ENCODE results near the gene AEN.

DNA sequence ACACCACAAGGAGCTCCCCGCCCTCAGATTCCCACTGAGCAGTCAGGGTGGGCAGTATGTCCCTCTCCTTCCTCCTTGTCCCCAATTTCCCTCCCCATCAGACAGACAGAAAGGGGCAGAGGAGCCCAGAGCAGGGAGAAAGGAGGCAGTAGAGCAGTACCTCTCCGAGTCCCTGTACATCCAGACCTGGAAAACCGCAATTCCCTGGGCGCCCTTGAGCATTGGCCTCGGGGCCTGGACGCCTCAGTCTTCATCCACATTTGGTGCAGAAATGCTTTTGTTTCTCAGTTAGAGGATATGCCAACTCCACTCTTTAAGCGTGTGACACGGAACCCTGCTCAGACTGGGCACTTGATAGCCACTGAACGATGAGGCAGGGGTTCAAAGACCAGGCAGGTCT is 23.6 kb downstream of the AEN start:
- no peak for TF ChIP-seq FOXP2 (optimal IDR thresholded peaks at IDR 0.05; ENCODE audit: borderline replicate concordance, extremely low read depth, extremely low read length, insufficient read depth)
- TF ChIP-seq TAF1 (IDR thresholded peaks at IDR 0.05; ENCODE audit: borderline replicate concordance, insufficient read depth, low read length), result no peak
- no peak for TF ChIP-seq POLR2AphosphoS5 (IDR thresholded peaks at IDR 0.05; ENCODE audit: low read depth, low read length)
- TF ChIP-seq, protein P1, sequence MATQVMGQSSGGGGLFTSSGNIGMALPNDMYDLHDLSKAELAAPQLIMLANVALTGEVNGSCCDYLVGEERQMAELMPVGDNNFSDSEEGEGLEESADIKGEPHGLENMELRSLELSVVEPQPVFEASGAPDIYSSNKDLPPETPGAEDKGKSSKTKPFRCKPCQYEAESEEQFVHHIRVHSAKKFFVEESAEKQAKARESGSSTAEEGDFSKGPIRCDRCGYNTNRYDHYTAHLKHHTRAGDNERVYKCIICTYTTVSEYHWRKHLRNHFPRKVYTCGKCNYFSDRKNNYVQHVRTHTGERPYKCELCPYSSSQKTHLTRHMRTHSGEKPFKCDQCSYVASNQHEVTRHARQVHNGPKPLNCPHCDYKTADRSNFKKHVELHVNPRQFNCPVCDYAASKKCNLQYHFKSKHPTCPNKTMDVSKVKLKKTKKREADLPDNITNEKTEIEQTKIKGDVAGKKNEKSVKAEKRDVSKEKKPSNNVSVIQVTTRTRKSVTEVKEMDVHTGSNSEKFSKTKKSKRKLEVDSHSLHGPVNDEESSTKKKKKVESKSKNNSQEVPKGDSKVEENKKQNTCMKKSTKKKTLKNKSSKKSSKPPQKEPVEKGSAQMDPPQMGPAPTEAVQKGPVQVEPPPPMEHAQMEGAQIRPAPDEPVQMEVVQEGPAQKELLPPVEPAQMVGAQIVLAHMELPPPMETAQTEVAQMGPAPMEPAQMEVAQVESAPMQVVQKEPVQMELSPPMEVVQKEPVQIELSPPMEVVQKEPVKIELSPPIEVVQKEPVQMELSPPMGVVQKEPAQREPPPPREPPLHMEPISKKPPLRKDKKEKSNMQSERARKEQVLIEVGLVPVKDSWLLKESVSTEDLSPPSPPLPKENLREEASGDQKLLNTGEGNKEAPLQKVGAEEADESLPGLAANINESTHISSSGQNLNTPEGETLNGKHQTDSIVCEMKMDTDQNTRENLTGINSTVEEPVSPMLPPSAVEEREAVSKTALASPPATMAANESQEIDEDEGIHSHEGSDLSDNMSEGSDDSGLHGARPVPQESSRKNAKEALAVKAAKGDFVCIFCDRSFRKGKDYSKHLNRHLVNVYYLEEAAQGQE (IDR thresholded peaks at IDR 0.05; ENCODE audit: insufficient read depth in 1 of 2, low read depth in 2 of 2, low read length in 2 of 2), result no peak
- TF ChIP-seq SIN3A (IDR thresholded peaks at IDR 0.05; ENCODE audit: borderline replicate concordance, insufficient read depth, low read length), result no peak

All from PFSK-1 (cell line).